ENCODE data around the gene GPBAR1. TPM values are rescaled to one million over a fixed set of nuclear protein-coding genes. Genes with fewer than 3 reads are reported as not detected.

Gene GPBAR1
- total RNA-seq, 2 donors from 2014 or later: 0.91 TPM; not detected in 1

DNA sequence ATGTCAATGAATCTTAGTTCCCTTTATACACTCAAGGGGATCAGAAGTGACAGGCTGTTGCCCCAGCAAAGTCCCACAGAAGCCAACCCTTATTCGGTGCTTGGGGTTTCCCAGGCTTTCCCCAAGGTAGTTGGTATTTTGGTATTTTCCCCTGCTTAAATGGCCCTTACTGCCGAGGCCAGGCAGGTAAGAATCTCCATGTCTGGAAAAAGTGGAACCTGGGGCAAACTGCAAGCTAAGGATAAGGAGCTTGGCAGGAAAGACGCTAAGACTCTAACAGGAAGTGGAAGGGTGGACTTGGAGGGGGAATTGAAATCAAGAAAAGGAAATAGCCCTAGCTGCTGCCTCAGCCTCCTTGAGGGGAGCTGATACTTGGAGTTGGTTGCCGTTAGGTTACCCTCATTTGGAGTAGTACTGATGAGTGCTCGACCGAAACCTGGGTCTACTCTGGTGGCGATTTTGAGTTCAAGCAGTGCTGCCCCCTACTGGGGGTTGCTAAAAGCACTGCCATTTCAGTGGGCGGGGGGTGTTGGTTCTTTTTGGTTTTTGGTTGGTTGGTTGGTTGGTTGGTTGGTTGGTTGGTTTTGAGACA, 3.3 kb upstream of the GPBAR1 start:
- no peak for DNase-seq (ENCODE audit: low spot score)
- Histone ChIP-seq H3K27me3 (replicated peaks; ENCODE audit: insufficient read depth) (no peaks in the 10 kb centered on the region), H3K4me1 (replicated peaks) (no peaks in the 10 kb centered on the region), H3K27ac (no peak overlapping the region), H3K36me3 (peaks cover 3 to 9% of the 10 kb centered on the region in 2 donors), H3K9me3 (no peaks in the 10 kb centered on the region), H3K4me3 (no peak overlapping the region)
- WGBS: 54% methylated on average over 8 of the region's 8 CpGs
- intact Hi-C loops (cut with DNase I): loop anchor here (5.0 kb wide), 1 partner anchor 70 kb away; no protein-coding TSS in a partner anchor
- TF ChIP-seq POLR2A (IDR thresholded peaks at IDR 0.05) (no peak), POLR2AphosphoS5 (IDR thresholded peaks at IDR 0.05) (no peak)
- TF ChIP-seq, protein P1, sequence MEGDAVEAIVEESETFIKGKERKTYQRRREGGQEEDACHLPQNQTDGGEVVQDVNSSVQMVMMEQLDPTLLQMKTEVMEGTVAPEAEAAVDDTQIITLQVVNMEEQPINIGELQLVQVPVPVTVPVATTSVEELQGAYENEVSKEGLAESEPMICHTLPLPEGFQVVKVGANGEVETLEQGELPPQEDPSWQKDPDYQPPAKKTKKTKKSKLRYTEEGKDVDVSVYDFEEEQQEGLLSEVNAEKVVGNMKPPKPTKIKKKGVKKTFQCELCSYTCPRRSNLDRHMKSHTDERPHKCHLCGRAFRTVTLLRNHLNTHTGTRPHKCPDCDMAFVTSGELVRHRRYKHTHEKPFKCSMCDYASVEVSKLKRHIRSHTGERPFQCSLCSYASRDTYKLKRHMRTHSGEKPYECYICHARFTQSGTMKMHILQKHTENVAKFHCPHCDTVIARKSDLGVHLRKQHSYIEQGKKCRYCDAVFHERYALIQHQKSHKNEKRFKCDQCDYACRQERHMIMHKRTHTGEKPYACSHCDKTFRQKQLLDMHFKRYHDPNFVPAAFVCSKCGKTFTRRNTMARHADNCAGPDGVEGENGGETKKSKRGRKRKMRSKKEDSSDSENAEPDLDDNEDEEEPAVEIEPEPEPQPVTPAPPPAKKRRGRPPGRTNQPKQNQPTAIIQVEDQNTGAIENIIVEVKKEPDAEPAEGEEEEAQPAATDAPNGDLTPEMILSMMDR (IDR thresholded peaks at IDR 0.05): peak in 3 of 4 experiments; percentile 31 to 47 (median 45)

DNA sequence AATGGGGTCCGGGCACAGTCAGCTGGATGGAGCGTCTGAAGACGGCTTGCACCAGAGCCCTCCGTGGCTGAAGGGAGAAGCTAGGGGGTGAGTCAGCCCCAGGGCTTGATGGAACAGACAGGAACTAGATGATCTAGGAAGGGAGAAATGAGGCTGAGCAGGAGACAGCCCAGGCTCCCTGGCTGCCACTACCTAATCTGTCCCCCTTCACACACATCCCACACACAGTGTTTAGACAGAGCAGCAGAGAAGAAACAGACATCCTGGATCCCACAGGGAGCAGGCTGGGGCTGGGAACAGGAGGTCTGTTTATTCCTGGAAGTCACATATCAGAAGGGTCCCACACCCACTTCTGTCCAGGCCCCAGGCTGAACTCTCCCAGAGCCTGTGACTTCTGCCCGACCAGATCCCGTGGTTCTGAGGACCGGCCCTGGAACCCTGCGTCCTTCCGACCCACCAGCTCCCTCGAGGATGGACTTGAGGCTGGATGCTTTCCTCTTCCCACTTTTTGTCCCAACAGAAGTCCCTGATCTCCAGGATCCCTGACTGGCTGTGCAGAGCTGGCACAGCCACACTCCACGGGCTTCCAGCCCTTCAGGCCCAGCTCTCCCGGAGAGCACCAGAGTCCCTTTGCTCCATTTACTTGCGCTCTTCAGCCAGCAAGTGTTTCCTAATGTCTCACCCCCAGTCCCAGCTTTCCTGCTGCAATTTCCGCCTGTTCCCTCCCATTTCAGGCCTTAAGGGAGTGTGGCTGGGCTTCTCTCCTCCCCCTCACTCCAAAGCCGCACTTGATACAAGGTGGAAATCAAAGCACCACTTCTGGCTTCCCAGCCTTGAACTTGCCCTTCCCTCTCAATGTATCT, 1.5 kb upstream of the GPBAR1 start:
- TF ChIP-seq POLR2A (IDR thresholded peaks at IDR 0.05) (no peak), POLR2AphosphoS5 (IDR thresholded peaks at IDR 0.05) (no peak)
- TF ChIP-seq, protein P1 (IDR thresholded peaks at IDR 0.05): no peak
- Histone ChIP-seq H3K27me3 (replicated peaks; ENCODE audit: insufficient read depth) (no peaks in the 10 kb centered on the region), H3K36me3 (peaks cover 0 to 4% of the 10 kb centered on the region in 2 donors), H3K4me1 (replicated peaks) (no peaks in the 10 kb centered on the region), H3K4me3 (no peak overlapping the region), H3K27ac (peak overlapping the region; percentile 51), H3K9me3 (no peaks in the 10 kb centered on the region)
- 49% methylated on average over 15 of the region's 15 CpGs for WGBS
- no peak for DNase-seq (ENCODE audit: low spot score)
- intact Hi-C loops (cut with DNase I): loop anchor here (5.0 kb wide), 1 partner anchor 72 kb away; no protein-coding TSS in a partner anchor

DNA sequence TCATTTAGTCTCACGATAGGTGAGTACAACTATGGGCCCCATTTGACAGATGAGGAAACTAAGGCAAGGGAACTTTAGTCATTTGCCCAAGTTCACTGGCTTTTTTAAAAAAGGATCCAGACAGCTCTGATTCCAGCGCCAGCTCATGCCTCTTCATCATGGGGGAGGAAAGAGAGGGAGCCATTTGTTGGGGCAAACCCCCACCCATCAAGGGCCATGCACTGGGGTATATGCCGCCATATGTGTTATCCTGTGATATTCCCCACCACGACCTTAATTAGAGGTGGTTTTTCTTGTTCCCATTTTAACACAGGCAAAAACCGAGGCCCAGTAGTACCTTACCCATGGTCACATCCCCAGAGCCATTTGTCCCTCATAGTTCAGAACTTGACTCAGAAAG, 649 bp upstream of the GPBAR1 start:
- H3K36me3 ChIP-seq: peaks cover 7 to 12% of the 10 kb centered on the region in 2 donors
- DNase-seq (ENCODE audit: low spot score): no peak
- WGBS: 83% methylated on average over 5 of the region's 5 CpGs
- no peaks in the 10 kb centered on the region for H3K27me3 ChIP-seq (replicated peaks; ENCODE audit: insufficient read depth)
- TF ChIP-seq POLR2A (IDR thresholded peaks at IDR 0.05): no peak
- TF ChIP-seq, protein P1 (IDR thresholded peaks at IDR 0.05): no peak
- TF ChIP-seq POLR2AphosphoS5 (IDR thresholded peaks at IDR 0.05): no peak
- no peaks in the 10 kb centered on the region for H3K9me3 ChIP-seq
- intact Hi-C loops (cut with DNase I): no loop called here
- no peak overlapping the region for H3K4me3 ChIP-seq
- H3K4me1 ChIP-seq (replicated peaks): no peaks in the 10 kb centered on the region
- H3K27ac ChIP-seq: peak overlapping the region; percentile 51

DNA sequence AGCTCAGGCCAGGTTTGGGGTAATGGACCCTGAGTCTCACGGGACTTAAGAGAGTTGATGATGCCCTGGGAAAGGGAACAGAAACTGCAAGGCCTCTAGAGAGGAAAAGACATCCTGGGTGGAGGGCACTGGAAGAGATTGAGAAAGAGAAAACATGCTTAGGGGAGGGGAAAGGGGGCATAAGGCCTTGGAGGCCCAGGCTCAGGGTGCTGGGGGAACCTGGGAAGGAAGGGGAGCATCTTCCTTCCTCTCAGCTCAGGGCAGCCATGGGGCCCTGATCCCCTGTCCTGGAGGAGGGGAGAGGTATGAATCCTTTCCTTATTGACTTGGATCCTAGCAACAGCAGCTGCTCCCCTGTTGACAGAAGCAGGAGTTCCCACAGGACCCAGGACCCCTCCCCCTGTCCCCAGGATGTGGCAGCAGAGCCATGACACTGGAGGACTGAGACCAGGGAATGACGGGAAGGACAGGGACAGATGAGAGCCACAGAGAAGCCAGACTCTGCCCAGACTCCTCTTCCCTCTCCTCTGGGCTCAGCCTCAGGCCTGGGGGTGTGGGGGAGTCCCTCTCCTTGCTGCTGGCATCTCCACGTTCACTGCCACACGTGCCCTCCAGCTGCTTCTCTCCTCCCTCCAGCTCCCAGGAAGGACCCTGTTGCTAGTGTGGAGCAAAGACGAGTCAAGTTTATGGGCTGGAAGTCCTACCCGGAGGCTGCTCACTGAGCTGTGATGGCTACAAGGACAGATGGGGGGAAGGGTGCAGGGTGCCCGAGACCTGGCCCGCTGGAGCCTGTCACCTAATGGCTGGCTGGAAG, 815 bp downstream of the GPBAR1 start:
- no peak for TF ChIP-seq POLR2A (IDR thresholded peaks at IDR 0.05)
- TF ChIP-seq, protein P1 (IDR thresholded peaks at IDR 0.05): no peak
- TF ChIP-seq POLR2AphosphoS5 (IDR thresholded peaks at IDR 0.05): no peak
- DNase-seq (ENCODE audit: low spot score): no peak
- Histone ChIP-seq H3K27ac (peak overlapping the region in 1 of 2 donors; percentile 30), H3K4me3 (no peak overlapping the region), H3K36me3 (peaks cover 18 to 27% of the 10 kb centered on the region in 2 donors), H3K27me3 (replicated peaks; ENCODE audit: insufficient read depth) (no peaks in the 10 kb centered on the region), H3K9me3 (no peaks in the 10 kb centered on the region), H3K4me1 (replicated peaks) (no peaks in the 10 kb centered on the region)
- 47% methylated on average over 8 of the region's 8 CpGs for WGBS
- intact Hi-C loops (cut with DNase I): no loop called here

Data from prostate gland (tissue), 2 donors.